HTERT RPE-1 (cell line): ENCODE data around the gene CEP85L.

Experiments
- in situ Hi-C: fragments of 300-500 bp; cut with MboI; formaldehyde crosslinking; loops from 4 replicates; pipeline ENCODE4 v1.14.3; 2020; ENCODE audit warnings: low sequenced_read_pairs

CEP85L gene

GRCh38 chr6:118580585-118581419, 70.6 kb downstream of the CEP85L start:
- in situ Hi-C loops: no loop called here

- in situ Hi-C loops: no loop called here
Observed at GRCh38 chr6:118579786-118580185, 71.6 kb downstream of the CEP85L start.

GRCh38 chr6:118578617-118579016, 72.8 kb downstream of the CEP85L start:
- in situ Hi-C loops: no loop called here

GRCh38 chr6:118577972-118578371, 73.4 kb downstream of the CEP85L start:
- in situ Hi-C loops: no loop called here

- in situ Hi-C loops: no loop called here
Observed at GRCh38 chr6:118574051-118574865, 77.1 kb downstream of the CEP85L start.

GRCh38 chr6:118571121-118571520, 80.3 kb downstream of the CEP85L start:
- in situ Hi-C loops: no loop called here

GRCh38 chr6:118569498-118569897, 81.9 kb downstream of the CEP85L start:
- in situ Hi-C loops: no loop called here

GRCh38 chr6:118567974-118568373, 83.4 kb downstream of the CEP85L start:
- in situ Hi-C loops: no loop called here

- in situ Hi-C loops: no loop called here
Observed at GRCh38 chr6:118565311-118565960, 86.0 kb downstream of the CEP85L start.

GRCh38 chr6:118562959-118563358, 88.4 kb downstream of the CEP85L start:
- in situ Hi-C loops: no loop called here

GRCh38 chr6:118562248-118562647, 89.1 kb downstream of the CEP85L start:
- in situ Hi-C loops: no loop called here

- in situ Hi-C loops: no loop called here
Observed at GRCh38 chr6:118559659-118560058, 91.7 kb downstream of the CEP85L start.

- in situ Hi-C loops: no loop called here
Observed at GRCh38 chr6:118558464-118559217, 92.8 kb downstream of the CEP85L start.

GRCh38 chr6:118554698-118555097, 96.7 kb downstream of the CEP85L start:
- in situ Hi-C loops: no loop called here

- in situ Hi-C loops: no loop called here
Observed at GRCh38 chr6:118553132-118553531, 98.3 kb downstream of the CEP85L start.

GRCh38 chr6:118551063-118552053, 100.0 kb downstream of the CEP85L start:
- in situ Hi-C loops: no loop called here

- in situ Hi-C loops: no loop called here
Observed at GRCh38 chr6:118548613-118549012, 102.8 kb downstream of the CEP85L start.

GRCh38 chr6:118548136-118548535, 103.3 kb downstream of the CEP85L start, which contains the start of gene PLN:
TSS of gene PLN (plus strand) at chr6:118548296. CDS start at chr6:118558922, 10,626 bp downstream.
- in situ Hi-C loops: no loop called here

GRCh38 chr6:118546880-118547218, 104.5 kb downstream of the CEP85L start:
- in situ Hi-C loops: no loop called here
